ENCODE results near the gene THOC6. TPM values are rescaled to one million over a fixed set of nuclear protein-coding genes. Genes with fewer than 3 reads are reported as not detected.

Gene THOC6
- total and polyA plus RNA-seq, 2 donors (not counting 1 experiment from before 2014, with no cell fraction given), result 28.5 to 52.2 TPM

- H2AFZ ChIP-seq (ENCODE audit: insufficient read depth, low read depth, low read length, poor library complexity, severe bottlenecking), result no peak overlapping the region
- no peaks in the 10 kb centered on the region for H3K79me2 ChIP-seq (ENCODE audit: control insufficient read depth, insufficient read depth, low read length)
- H3K9me3 ChIP-seq (ENCODE audit: control extremely low read depth in 1 of 3, control insufficient read depth in 2 of 3, insufficient read depth in 1 of 3, low read length in 2 of 3), result no peaks in the 10 kb centered on the region
- peaks cover 26% of the 10 kb centered on the region for H3K4me1 Mint-ChIP-seq
- H3K4me3 ChIP-seq (ENCODE audit: control extremely low read depth in 1 of 5, extremely low read depth in 1 of 5, insufficient read depth in 1 of 5, low read depth in 2 of 5, low read length in 4 of 5), result no peak overlapping the region
- ATAC-seq (ENCODE audit: low read depth) (no peak), DNase-seq (no peak)
- H3K9me3 Mint-ChIP-seq (ENCODE audit: insufficient read depth), result no peaks in the 10 kb centered on the region
- no peaks in the 10 kb centered on the region for H4K20me1 ChIP-seq (ENCODE audit: control insufficient read depth, insufficient read depth, low read length, poor library complexity, severe bottlenecking)
- peaks cover 0 to 6% (median 0%) of the 10 kb centered on the region in 4 experiments for H3K27me3 ChIP-seq (replicated peaks in 1 of 4; ENCODE audit: control extremely low read depth in 1 of 4, control insufficient read depth in 3 of 4, insufficient read depth in 4 of 4, low read length in 3 of 4)
- no peaks in the 10 kb centered on the region for H3K27me3 Mint-ChIP-seq
- CTCF ChIA-PET, result interaction anchor here (1.0 to 6.5 kb wide), 3 partner anchors 25 to 71 kb away, joined by 3 to 140 read pairs (median 6); no protein-coding TSS in a partner anchor
- TF ChIP-seq CTCF (IDR thresholded peaks at IDR 0.05), result no peak
- TF ChIP-seq EZH2 (IDR thresholded peaks at IDR 0.05; ENCODE audit: borderline replicate concordance, insufficient read depth, low read depth, low read length, poor library complexity, severe bottlenecking), result no peak
- whole genome bisulfite sequencing (ENCODE audit: insufficient coverage), result 90% methylated on average over 11 of the region's 19 CpGs
- intact Hi-C loops (cut with micrococcal nuclease), result no loop called here
- peak overlapping the region; percentile 10 for H3K27ac Mint-ChIP-seq
- peaks cover 20 to 22% of the 10 kb centered on the region in 2 donors for H3K4me1 ChIP-seq (ENCODE audit: control insufficient read depth in 2 of 2, insufficient read depth in 2 of 2, low read length in 2 of 2)
- H3K9ac ChIP-seq (ENCODE audit: low read length), result no peak overlapping the region
- no peaks in the 10 kb centered on the region for H3K36me3 ChIP-seq (replicated peaks in 1 of 2; ENCODE audit: control extremely low read depth in 1 of 2, control insufficient read depth in 1 of 2, extremely low read depth in 1 of 2, insufficient read depth in 2 of 2, low read length in 1 of 2)
- H3K27ac ChIP-seq (ENCODE audit: low read length in 2 of 2), result no peak overlapping the region
- no peak overlapping the region for H3K4me2 ChIP-seq (replicated peaks; ENCODE audit: low read depth, low read length, poor library complexity, severe bottlenecking)
- POLR2A ChIA-PET, result no interaction called here
- H3K4me3 Mint-ChIP-seq, result peak overlapping the region; percentile 59
Observed at GRCh38 chr16:3056336-3057180, 32.7 kb downstream of the THOC6 start.

Data from B cell (primary cell).